Activated T-cell treated with anti-CD3 and anti-CD28 coated beads, Interleukin-2, amount 50 U/mL, for 72 hours (primary cell): ENCODE data around the gene CLUH. TPM values are rescaled to one million over a fixed set of nuclear protein-coding genes. Genes with fewer than 3 reads are reported as not detected.
A peak's percentile ranks its signal among the peaks of the same experiment; 100 is the strongest.

Source experiments
- ATAC-seq, 2 donors: fragments of 150-1000 bp; cut with Tn5 transposase; replicated peaks in 1 of 2; 2 replicates each; pipeline ENCODE4 v1.10.0; 2021; ENCODE audit warnings: moderate library complexity in 2 of 2, mild to moderate bottlenecking in 1 of 2
- DNase-seq, 2 donors: peaks; one replicate each; pipeline ENCODE4 v3.0.0; 2021 to 2022; ENCODE audit warnings: mixed read lengths in 1 of 2
- H3K27ac Mint-ChIP-seq: one replicate; pipeline ENCODE4 v1.8.0; 2022; ENCODE audit warnings: mild to moderate bottlenecking, moderate library complexity, mixed read lengths
- H3K27me3 Mint-ChIP-seq: one replicate; pipeline ENCODE4 v1.8.0; 2022; ENCODE audit warnings: low read depth, mixed read lengths
- H3K36me3 Mint-ChIP-seq, 2 donors: one replicate each; pipeline ENCODE4 v1.8.0; 2022; ENCODE audit warnings: mixed read lengths in 2 of 2, mild to moderate bottlenecking in 1 of 2; ENCODE audit not compliant: insufficient read depth in 2 of 2
- H3K4me1 Mint-ChIP-seq: one replicate; pipeline ENCODE4 v1.8.0; 2022; ENCODE audit warnings: low read depth, mixed read lengths
- H3K4me3 Mint-ChIP-seq, 2 donors: one replicate each; pipeline ENCODE4 v1.8.0; 2022; ENCODE audit warnings: mild to moderate bottlenecking in 2 of 2, mixed read lengths in 2 of 2, moderate library complexity in 2 of 2
- H3K9me3 Mint-ChIP-seq, 2 donors: one replicate each; pipeline ENCODE4 v1.8.0; 2022; ENCODE audit warnings: mixed read lengths in 2 of 2
- total RNA-seq, 2 donors: library from RNA; stranded (reverse); gene quantifications; one replicate each; pipeline ENCODE4 v1.2.3, GENCODE V29; 2022

The CLUH gene
- total RNA-seq, 2 donors from 2014 or later = 32.1 to 49.7 TPM

- H3K4me3 Mint-ChIP-seq = peak overlapping the region; percentile 93 to 95
- H3K27me3 Mint-ChIP-seq = no peaks in the 10 kb centered on the region
- H3K4me1 Mint-ChIP-seq = peaks cover 32% of the 10 kb centered on the region
- H3K27ac Mint-ChIP-seq = peak overlapping the region; percentile 86
- DNase-seq (no peak), ATAC-seq (peak in 1 of 2 donors; percentile 2)
- no peaks in the 10 kb centered on the region for H3K36me3 Mint-ChIP-seq
- H3K9me3 Mint-ChIP-seq = no peaks in the 10 kb centered on the region
These were observed 908 bp upstream of the CLUH start for GRCh38 chr17:2712300-2713043.

- ATAC-seq (peak; percentile 6 to 18), DNase-seq (peak; percentile 41 to 47)
- peak overlapping the region; percentile 24 for H3K27ac Mint-ChIP-seq
- no peaks in the 10 kb centered on the region for H3K9me3 Mint-ChIP-seq
- H3K4me1 Mint-ChIP-seq = peaks cover 32% of the 10 kb centered on the region
- H3K4me3 Mint-ChIP-seq = peak overlapping the region; percentile 93 to 95
- H3K36me3 Mint-ChIP-seq = no peaks in the 10 kb centered on the region
- H3K27me3 Mint-ChIP-seq = no peaks in the 10 kb centered on the region
These were observed 559 bp downstream of the CLUH start for GRCh38 chr17:2710803-2711607.

GRCh38 chr17:2710071-2710802, 1.3 kb downstream of the CLUH start:
- no peaks in the 10 kb centered on the region for H3K27me3 Mint-ChIP-seq
- H3K9me3 Mint-ChIP-seq = no peaks in the 10 kb centered on the region
- ATAC-seq (no peak), DNase-seq (no peak)
- peak overlapping the region; percentile 84 for H3K27ac Mint-ChIP-seq
- peaks cover 39% of the 10 kb centered on the region for H3K4me1 Mint-ChIP-seq
- peaks cover 0 to 4% of the 10 kb centered on the region in 2 donors for H3K36me3 Mint-ChIP-seq
- peak overlapping the region; percentile 81 to 95 for H3K4me3 Mint-ChIP-seq

GRCh38 chr17:2709183-2709661, 2.3 kb downstream of the CLUH start:
- no peaks in the 10 kb centered on the region for H3K27me3 Mint-ChIP-seq
- H3K4me3 Mint-ChIP-seq = peak overlapping the region; percentile 81 to 95
- H3K27ac Mint-ChIP-seq = peak overlapping the region; percentile 84
- H3K9me3 Mint-ChIP-seq = no peaks in the 10 kb centered on the region
- H3K4me1 Mint-ChIP-seq = peaks cover 43% of the 10 kb centered on the region
- ATAC-seq = no peak
- H3K36me3 Mint-ChIP-seq = peaks cover 0 to 4% of the 10 kb centered on the region in 2 donors
- DNase-seq = no peak

- Mint-ChIP-seq H3K9me3 (no peaks in the 10 kb centered on the region), H3K36me3 (peaks cover 0 to 4% of the 10 kb centered on the region in 2 donors), H3K4me3 (peak overlapping the region; percentile 48 to 81), H3K27me3 (no peaks in the 10 kb centered on the region), H3K27ac (peak overlapping the region; percentile 84), H3K4me1 (peaks cover 43% of the 10 kb centered on the region)
- ATAC-seq (no peak), DNase-seq (no peak)
These were observed 2.9 kb downstream of the CLUH start for GRCh38 chr17:2708585-2709182.

GRCh38 chr17:2707721-2708584, 3.6 kb downstream of the CLUH start:
- Mint-ChIP-seq H3K36me3 (peaks cover 0 to 6% of the 10 kb centered on the region in 2 donors), H3K27ac (peak overlapping the region; percentile 20), H3K9me3 (no peaks in the 10 kb centered on the region), H3K4me1 (peaks cover 43% of the 10 kb centered on the region), H3K4me3 (peak overlapping the region in 1 of 2 donors; percentile 34), H3K27me3 (no peaks in the 10 kb centered on the region)
- ATAC-seq (no peak), DNase-seq (peak; percentile 37 to 52)

- DNase-seq = no peak
- Mint-ChIP-seq H3K4me1 (peaks cover 35% of the 10 kb centered on the region), H3K9me3 (no peaks in the 10 kb centered on the region), H3K4me3 (no peak overlapping the region), H3K27ac (no peak overlapping the region), H3K27me3 (no peaks in the 10 kb centered on the region), H3K36me3 (peaks cover 0 to 8% of the 10 kb centered on the region in 2 donors)
- ATAC-seq = no peak
These were observed 4.6 kb downstream of the CLUH start for GRCh38 chr17:2706911-2707510.

- Mint-ChIP-seq H3K4me3 (no peak overlapping the region), H3K36me3 (peaks cover 0 to 8% of the 10 kb centered on the region in 2 donors), H3K9me3 (no peaks in the 10 kb centered on the region), H3K4me1 (peaks cover 34% of the 10 kb centered on the region), H3K27ac (peak overlapping the region; percentile 79), H3K27me3 (no peaks in the 10 kb centered on the region)
- ATAC-seq (no peak), DNase-seq (no peak)
These were observed 5.4 kb downstream of the CLUH start for GRCh38 chr17:2705888-2706795.

- no peaks in the 10 kb centered on the region for H3K27me3 Mint-ChIP-seq
- H3K9me3 Mint-ChIP-seq = no peaks in the 10 kb centered on the region
- H3K27ac Mint-ChIP-seq = no peak overlapping the region
- peaks cover 0 to 8% of the 10 kb centered on the region in 2 donors for H3K36me3 Mint-ChIP-seq
- no peak for DNase-seq
- ATAC-seq = no peak
- H3K4me3 Mint-ChIP-seq = no peak overlapping the region
- peaks cover 28% of the 10 kb centered on the region for H3K4me1 Mint-ChIP-seq
These were observed 6.3 kb downstream of the CLUH start for GRCh38 chr17:2705263-2705662.

GRCh38 chr17:2704890-2705248, 6.7 kb downstream of the CLUH start:
- Mint-ChIP-seq H3K27ac (no peak overlapping the region), H3K4me1 (peaks cover 24% of the 10 kb centered on the region), H3K36me3 (peaks cover 0 to 8% of the 10 kb centered on the region in 2 donors), H3K9me3 (no peaks in the 10 kb centered on the region), H3K27me3 (no peaks in the 10 kb centered on the region), H3K4me3 (no peak overlapping the region)
- DNase-seq (no peak), ATAC-seq (no peak)
